PC-3 (cell line): ENCODE data around the gene JPH3.

ENCODE experiments used
- EZH2 ChIP-seq: fragments of 300-600 bp; sonication (generic); IDR thresholded peaks from one replicate; pipeline ENCODE4 v1.6.1; 2017; ENCODE audit warnings: antibody characterized with exemption, mild to moderate bottlenecking, low read length; ENCODE audit not compliant: unreplicated experiment
- EZH2phosphoT487 ChIP-seq: fragments of 300-600 bp; sonication (generic); IDR thresholded peaks from 2 replicates; pipeline ENCODE4 v1.6.1; 2018; ENCODE audit warnings: mild to moderate bottlenecking, antibody characterized with exemption, low read length, borderline replicate concordance

DNA sequence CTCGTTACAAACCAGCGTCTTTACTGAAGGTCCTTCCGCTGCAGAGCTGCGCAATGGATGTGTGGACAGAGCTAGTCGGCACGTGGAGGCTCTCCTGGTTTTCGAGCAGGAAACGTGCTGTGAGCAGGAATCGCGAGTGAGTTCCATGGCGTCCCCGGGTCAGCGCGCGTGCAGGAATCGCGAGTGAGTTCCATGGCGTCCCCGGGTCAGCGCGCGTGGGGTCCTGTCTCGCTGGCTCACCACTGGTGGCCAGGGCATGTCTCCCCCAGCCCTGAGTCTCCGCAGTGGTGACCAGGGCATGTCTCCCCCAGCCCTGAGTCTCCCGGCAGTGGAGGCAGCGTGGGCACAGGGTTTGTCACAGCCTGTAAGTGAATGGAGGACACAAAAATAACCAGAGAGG, 100.8 kb downstream of the JPH3 start:
- TF ChIP-seq EZH2phosphoT487, result no peak
- TF ChIP-seq EZH2, result no peak
